ENCODE measurements around the gene PTPN1. TPM values are rescaled to one million over a fixed set of nuclear protein-coding genes. Genes with fewer than 3 reads are reported as not detected.

The PTPN1 gene
- total and polyA plus RNA-seq, 10 of the 15 experiments (the other 5 are each of a cell fraction or from before 2014, with no cell fraction given) = 15.9 to 74.7 (median 43.9) TPM

GRCh38 chr20:50574108-50574507 lies 63.9 kb downstream of the PTPN1 start:
- ChIA-PET CTCF (interaction anchor here (0.8 to 11.4 kb wide), 14 partner anchors 10 to 363 kb away, joined by 3 to 240 read pairs (median 8); partner anchors contain the start of gene PTPN1), POLR2A (interaction anchor here (0.6 kb wide), 1 partner anchor 95 kb away, joined by 3 read pairs; no protein-coding TSS in a partner anchor), SMC1A (ENCODE audit: uncharacterized antibody, unreplicated experiment) (interaction anchor here (1.2 to 73.1 kb wide), 3 partner anchors 65 to 388 kb away, joined by 3 to 2799 read pairs (median 3); partner anchors contain the start of gene PTPN1), RAD21 (ENCODE audit: unreplicated experiment) (interaction anchor here (0.8 to 5.5 kb wide), 5 partner anchors 62 to 110 kb away, joined by 3 to 54 read pairs (median 29); partner anchors contain the start of gene PTPN1)
- in situ Hi-C loops (cut with MboI) (loop anchor here (5.0 kb wide), 1 partner anchor 387 kb away; no protein-coding TSS in a partner anchor), intact Hi-C loops (cut with micrococcal nuclease; ENCODE audit: unreplicated experiment) (no loop called here)
- Histone ChIP-seq H3K27me3 (replicated peaks in 1 of 2; ENCODE audit: control insufficient read depth in 2 of 2, insufficient read depth in 2 of 2, low read length in 1 of 2) (no peaks in the 10 kb centered on the region), H3K9me3 (replicated peaks; ENCODE audit: control insufficient read depth, insufficient read depth, low read length) (no peaks in the 10 kb centered on the region), H3K4me1 (ENCODE audit: control insufficient read depth, insufficient read depth, low read length) (peaks cover 21% of the 10 kb centered on the region), H3K79me2 (ENCODE audit: control insufficient read depth, insufficient read depth, low read length) (peaks cover 24% of the 10 kb centered on the region), H2AFZ (ENCODE audit: control insufficient read depth, low read depth, low read length) (no peak overlapping the region), H4K20me1 (ENCODE audit: control insufficient read depth, insufficient read depth) (peaks cover 6% of the 10 kb centered on the region; the same call in 1 of the 2 replicates), H3K4me2 (ENCODE audit: control insufficient read depth, insufficient read depth) (no peak overlapping the region), H3K36me3 (ENCODE audit: control insufficient read depth in 2 of 2, insufficient read depth in 2 of 2, low read length in 1 of 2) (peaks cover 31 to 56% of the 10 kb centered on the region in 2 experiments), H3K9ac (ENCODE audit: control insufficient read depth, insufficient read depth, low read length) (no peak overlapping the region), H3K4me3 (no peak overlapping the region), H3K27ac (ENCODE audit: control insufficient read depth, insufficient read depth) (no peak overlapping the region)
- no peak for DNase-seq (ENCODE audit: low read depth, low spot score)
- no peak for FAIRE-seq
- no TSS peak for BruUV-seq (replicated peaks)
- WGBS (ENCODE audit: insufficient coverage, insufficient replicate concordance, low lambda C conversion rate, missing lambda C conversion rate) = 94% methylated on average over 9 of the region's 9 CpGs
- no peak for ATAC-seq
- TF ChIP-seq STAT3 (IDR thresholded peaks at IDR 0.05; ENCODE audit: low read depth, low read length) (no peak), STAT1 (conservative IDR thresholded peaks at IDR 0.05) (no peak), CBFB (IDR thresholded peaks at IDR 0.05; ENCODE audit: low read depth) (no peak), CEBPB (IDR thresholded peaks at IDR 0.05; ENCODE audit: borderline replicate concordance in 1 of 2, low read depth in 2 of 2, low read length in 2 of 2) (no peak), IRF3 (IDR thresholded peaks at IDR 0.05) (no peak), WRNIP1 (IDR thresholded peaks at IDR 0.05; ENCODE audit: borderline replicate concordance, low read depth, low read length) (no peak), ZBED1 (IDR thresholded peaks at IDR 0.05; ENCODE audit: borderline replicate concordance) (no peak), ZBTB11 (CRISPR knock-in tag; IDR thresholded peaks at IDR 0.05) (no peak), CBX3 (IDR thresholded peaks at IDR 0.05; ENCODE audit: borderline replicate concordance, low read depth) (no peak), ZNF217 (IDR thresholded peaks at IDR 0.05) (no peak), SREBF2 (IDR thresholded peaks at IDR 0.05; ENCODE audit: low read length) (no peak), ZNF207 (IDR thresholded peaks at IDR 0.05; ENCODE audit: borderline replicate concordance) (no peak), USF2 (IDR thresholded peaks at IDR 0.05; ENCODE audit: borderline replicate concordance, low read depth, low read length) (no peak), ELK1 (IDR thresholded peaks at IDR 0.05; ENCODE audit: low read depth, low read length) (no peak)
- TF ChIP-seq, protein P1, sequence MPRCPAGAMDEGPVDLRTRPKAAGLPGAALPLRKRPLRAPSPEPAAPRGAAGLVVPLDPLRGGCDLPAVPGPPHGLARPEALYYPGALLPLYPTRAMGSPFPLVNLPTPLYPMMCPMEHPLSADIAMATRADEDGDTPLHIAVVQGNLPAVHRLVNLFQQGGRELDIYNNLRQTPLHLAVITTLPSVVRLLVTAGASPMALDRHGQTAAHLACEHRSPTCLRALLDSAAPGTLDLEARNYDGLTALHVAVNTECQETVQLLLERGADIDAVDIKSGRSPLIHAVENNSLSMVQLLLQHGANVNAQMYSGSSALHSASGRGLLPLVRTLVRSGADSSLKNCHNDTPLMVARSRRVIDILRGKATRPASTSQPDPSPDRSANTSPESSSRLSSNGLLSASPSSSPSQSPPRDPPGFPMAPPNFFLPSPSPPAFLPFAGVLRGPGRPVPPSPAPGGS (IDR thresholded peaks at IDR 0.05; ENCODE audit: borderline replicate concordance, insufficient read depth, low read depth, low read length, poor library complexity, severe bottlenecking) = no peak

All from GM12878 (cell line).